ENCODE results near the gene RBP3.

RBP3 gene

GRCh38 chr10:47349941-47350371, 1.8 kb downstream of the RBP3 start:
- no peak overlapping the region for H3K4me3 ChIP-seq (ENCODE audit: low read depth, low read length)
- no peaks in the 10 kb centered on the region for H3K79me2 ChIP-seq (ENCODE audit: control insufficient read depth, insufficient read depth, low read length, unreplicated experiment)
- no peak overlapping the region for H2AFZ ChIP-seq (ENCODE audit: low read length, unreplicated experiment)

DNA sequence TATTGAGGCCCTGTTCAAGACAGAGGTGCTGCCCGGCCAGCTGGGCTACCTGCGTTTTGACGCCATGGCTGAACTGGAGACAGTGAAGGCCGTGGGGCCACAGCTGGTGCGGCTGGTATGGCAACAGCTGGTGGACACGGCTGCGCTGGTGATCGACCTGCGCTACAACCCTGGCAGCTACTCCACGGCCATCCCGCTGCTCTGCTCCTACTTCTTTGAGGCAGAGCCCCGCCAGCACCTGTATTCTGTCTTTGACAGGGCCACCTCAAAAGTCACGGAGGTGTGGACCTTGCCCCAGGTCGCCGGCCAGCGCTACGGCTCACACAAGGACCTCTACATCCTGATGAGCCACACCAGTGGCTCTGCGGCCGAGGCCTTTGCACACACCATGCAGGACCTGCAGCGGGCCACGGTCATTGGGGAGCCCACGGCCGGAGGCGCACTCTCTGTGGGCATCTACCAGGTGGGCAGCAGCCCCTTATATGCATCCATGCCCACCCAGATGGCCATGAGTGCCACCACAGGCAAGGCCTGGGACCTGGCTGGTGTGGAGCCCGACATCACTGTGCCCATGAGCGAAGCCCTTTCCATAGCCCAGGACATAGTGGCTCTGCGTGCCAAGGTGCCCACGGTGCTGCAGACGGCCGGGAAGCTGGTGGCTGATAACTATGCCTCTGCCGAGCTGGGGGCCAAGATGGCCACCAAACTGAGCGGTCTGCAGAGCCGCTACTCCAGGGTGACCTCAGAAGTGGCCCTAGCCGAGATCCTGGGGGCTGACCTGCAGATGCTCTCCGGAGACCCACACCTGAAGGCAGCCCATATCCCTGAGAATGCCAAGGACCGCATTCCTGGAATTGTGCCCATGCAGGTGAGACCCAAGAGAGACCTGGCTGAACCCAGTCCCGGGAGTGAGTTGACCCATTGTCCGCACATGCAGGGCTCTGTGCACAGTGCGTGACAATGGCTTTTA, 2.8 kb downstream of the RBP3 start:
- no peaks in the 10 kb centered on the region for H3K79me2 ChIP-seq (ENCODE audit: control insufficient read depth, insufficient read depth, low read length, unreplicated experiment)
- H3K27me3 ChIP-seq (ENCODE audit: insufficient read depth, low read length): peaks cover 8% of the 10 kb centered on the region; the same call in 1 of the 2 replicates

More at GRCh38 chr10:47349941-47350371, 1.8 kb downstream of the RBP3 start:
- Histone ChIP-seq H3K36me3 (ENCODE audit: insufficient read depth, low read length) (no peaks in the 10 kb centered on the region), H3K27ac (ENCODE audit: low read depth, low read length) (no peak overlapping the region), H3K27me3 (ENCODE audit: insufficient read depth, low read length) (peaks cover 18% of the 10 kb centered on the region), H3K4me1 (ENCODE audit: control insufficient read depth, insufficient read depth, low read length, unreplicated experiment) (no peaks in the 10 kb centered on the region)

DNA sequence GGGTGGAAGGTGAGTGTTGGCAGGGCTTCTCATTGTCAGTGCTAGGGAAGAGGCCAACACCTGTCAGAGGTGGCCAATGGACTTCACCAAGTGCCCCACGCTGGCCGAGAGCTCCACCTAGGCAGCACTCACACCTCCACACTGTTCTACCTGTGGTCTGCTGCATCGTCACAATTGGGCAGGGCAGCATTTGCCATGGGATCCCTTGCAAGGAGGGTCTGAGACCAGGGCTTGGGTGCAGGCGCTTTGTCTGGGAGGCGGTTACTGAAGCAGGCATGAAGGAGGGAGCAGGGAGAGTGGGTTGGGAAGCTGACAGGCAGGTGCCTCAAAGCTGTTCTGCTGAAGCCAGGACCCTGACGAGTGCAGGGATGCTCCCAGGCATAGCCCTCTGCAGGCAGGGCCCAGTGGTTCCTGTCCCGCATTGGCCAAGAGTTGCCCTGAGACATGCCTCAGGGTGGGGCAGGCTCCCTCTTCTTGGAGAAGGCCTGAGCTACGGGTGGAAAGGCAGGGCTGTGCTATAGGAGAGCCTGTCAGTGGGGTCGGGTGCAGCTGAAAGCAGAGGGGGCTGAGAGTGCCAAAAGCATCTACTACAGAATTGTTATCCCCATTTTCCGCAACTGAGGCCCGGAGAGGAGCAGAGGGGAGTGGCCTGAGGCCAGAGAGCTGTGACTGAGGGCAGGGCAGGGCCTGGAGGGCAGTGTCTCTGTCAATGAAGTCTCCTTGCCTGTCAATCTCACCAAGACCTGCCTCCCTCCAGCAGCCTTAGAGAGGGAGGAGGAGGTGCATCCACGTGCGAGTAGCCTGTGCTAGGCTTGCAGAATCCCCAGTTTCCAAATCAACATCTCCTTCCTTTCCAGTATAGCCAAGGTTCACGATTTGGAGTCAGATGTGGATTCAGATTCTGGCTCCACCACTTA, 4.0 kb downstream of the RBP3 start:
- 0 out of 2 replicates have a peak, but pooled peaks cover 2% of the 10 kb centered on the region for H3K27me3 ChIP-seq (ENCODE audit: insufficient read depth, low read length)
- H2AFZ ChIP-seq (ENCODE audit: low read length, unreplicated experiment): no peak overlapping the region
- H3K79me2 ChIP-seq (ENCODE audit: control insufficient read depth, insufficient read depth, low read length, unreplicated experiment): no peaks in the 10 kb centered on the region
- no peaks in the 10 kb centered on the region for H3K4me1 ChIP-seq (ENCODE audit: control insufficient read depth, insufficient read depth, low read length, unreplicated experiment)
- H3K36me3 ChIP-seq (ENCODE audit: insufficient read depth, low read length): no peaks in the 10 kb centered on the region
- no peak overlapping the region for H3K27ac ChIP-seq (ENCODE audit: low read depth, low read length)
- H3K4me3 ChIP-seq (ENCODE audit: low read depth, low read length): no peak overlapping the region

More for the DNA sequence above, 2.8 kb downstream of the RBP3 start:
- no peaks in the 10 kb centered on the region for H3K4me1 ChIP-seq (ENCODE audit: control insufficient read depth, insufficient read depth, low read length, unreplicated experiment)
- H3K27ac ChIP-seq (ENCODE audit: low read depth, low read length): no peak overlapping the region
- no peaks in the 10 kb centered on the region for H3K36me3 ChIP-seq (ENCODE audit: insufficient read depth, low read length)
- H2AFZ ChIP-seq (ENCODE audit: low read length, unreplicated experiment): no peak overlapping the region
- no peak overlapping the region for H3K4me3 ChIP-seq (ENCODE audit: low read depth, low read length)

GRCh38 chr10:47353351-47353750, 5.2 kb downstream of the RBP3 start:
- no peaks in the 10 kb centered on the region for H3K79me2 ChIP-seq (ENCODE audit: control insufficient read depth, insufficient read depth, low read length, unreplicated experiment)
- no peak overlapping the region for H3K27ac ChIP-seq (ENCODE audit: low read depth, low read length)
- no peaks in the 10 kb centered on the region for H3K36me3 ChIP-seq (ENCODE audit: insufficient read depth, low read length)
- 0 out of 2 replicates have a peak, but pooled peaks cover 2% of the 10 kb centered on the region for H3K27me3 ChIP-seq (ENCODE audit: insufficient read depth, low read length)
- H3K4me1 ChIP-seq (ENCODE audit: control insufficient read depth, insufficient read depth, low read length, unreplicated experiment): no peaks in the 10 kb centered on the region
- H3K4me3 ChIP-seq (ENCODE audit: low read depth, low read length): no peak overlapping the region
- no peak overlapping the region for H2AFZ ChIP-seq (ENCODE audit: low read length, unreplicated experiment)

DNA sequence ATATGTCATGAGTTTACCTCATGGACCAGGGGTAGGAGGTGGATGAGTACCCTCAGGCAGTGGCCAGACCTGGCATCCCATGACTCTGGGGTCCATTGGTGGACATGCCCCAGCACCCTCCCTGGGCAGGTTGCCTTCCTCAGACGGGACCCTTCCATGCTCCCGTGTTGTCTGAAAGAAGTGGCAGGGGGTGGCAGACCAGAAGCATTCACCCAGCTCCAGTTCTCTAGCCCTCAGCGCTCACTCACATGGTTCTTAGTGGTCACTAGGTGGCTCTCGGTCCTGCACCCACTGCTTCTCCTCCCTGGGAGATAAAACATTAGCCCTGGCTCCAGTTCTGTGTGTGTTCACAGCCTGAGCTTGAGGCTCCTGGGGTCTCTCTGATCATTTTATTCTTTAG, 6.0 kb downstream of the RBP3 start:
- Histone ChIP-seq H3K27ac (ENCODE audit: low read depth, low read length) (no peak overlapping the region), H2AFZ (ENCODE audit: low read length, unreplicated experiment) (no peak overlapping the region), H3K4me3 (ENCODE audit: low read depth, low read length) (no peak overlapping the region), H3K79me2 (ENCODE audit: control insufficient read depth, insufficient read depth, low read length, unreplicated experiment) (no peaks in the 10 kb centered on the region), H3K27me3 (ENCODE audit: insufficient read depth, low read length) (0 out of 2 replicates have a peak, but pooled peaks cover 2% of the 10 kb centered on the region), H3K36me3 (ENCODE audit: insufficient read depth, low read length) (no peaks in the 10 kb centered on the region), H3K4me1 (ENCODE audit: control insufficient read depth, insufficient read depth, low read length, unreplicated experiment) (no peaks in the 10 kb centered on the region)

GRCh38 chr10:47354900-47355299, 6.7 kb downstream of the RBP3 start:
- no peak overlapping the region for H3K4me3 ChIP-seq (ENCODE audit: low read depth, low read length)
- no peak overlapping the region for H2AFZ ChIP-seq (ENCODE audit: low read length, unreplicated experiment)
- no peaks in the 10 kb centered on the region for H3K36me3 ChIP-seq (ENCODE audit: insufficient read depth, low read length)

GRCh38 chr10:47356708-47357107, 8.5 kb downstream of the RBP3 start:
- H3K4me3 ChIP-seq (ENCODE audit: low read depth, low read length): no peak overlapping the region
- H3K27ac ChIP-seq (ENCODE audit: low read depth, low read length): no peak overlapping the region
- H2AFZ ChIP-seq (ENCODE audit: low read length, unreplicated experiment): no peak overlapping the region
- no peaks in the 10 kb centered on the region for H3K27me3 ChIP-seq (ENCODE audit: insufficient read depth, low read length)
- H3K79me2 ChIP-seq (ENCODE audit: control insufficient read depth, insufficient read depth, low read length, unreplicated experiment): no peaks in the 10 kb centered on the region
- no peaks in the 10 kb centered on the region for H3K36me3 ChIP-seq (ENCODE audit: insufficient read depth, low read length)
- H3K4me1 ChIP-seq (ENCODE audit: control insufficient read depth, insufficient read depth, low read length, unreplicated experiment): no peaks in the 10 kb centered on the region

More at GRCh38 chr10:47354900-47355299, 6.7 kb downstream of the RBP3 start:
- Histone ChIP-seq H3K27ac (ENCODE audit: low read depth, low read length) (no peak overlapping the region), H3K79me2 (ENCODE audit: control insufficient read depth, insufficient read depth, low read length, unreplicated experiment) (no peaks in the 10 kb centered on the region), H3K4me1 (ENCODE audit: control insufficient read depth, insufficient read depth, low read length, unreplicated experiment) (no peaks in the 10 kb centered on the region), H3K27me3 (ENCODE audit: insufficient read depth, low read length) (0 out of 2 replicates have a peak, but pooled peaks cover 2% of the 10 kb centered on the region)

GRCh38 chr10:47357131-47357582, 9.0 kb downstream of the RBP3 start:
- H3K4me1 ChIP-seq (ENCODE audit: control insufficient read depth, insufficient read depth, low read length, unreplicated experiment): no peaks in the 10 kb centered on the region
- no peaks in the 10 kb centered on the region for H3K27me3 ChIP-seq (ENCODE audit: insufficient read depth, low read length)
- H2AFZ ChIP-seq (ENCODE audit: low read length, unreplicated experiment): no peak overlapping the region
- no peaks in the 10 kb centered on the region for H3K79me2 ChIP-seq (ENCODE audit: control insufficient read depth, insufficient read depth, low read length, unreplicated experiment)
- no peak overlapping the region for H3K4me3 ChIP-seq (ENCODE audit: low read depth, low read length)
- H3K36me3 ChIP-seq (ENCODE audit: insufficient read depth, low read length): no peaks in the 10 kb centered on the region
- H3K27ac ChIP-seq (ENCODE audit: low read depth, low read length): no peak overlapping the region

- Histone ChIP-seq H3K36me3 (ENCODE audit: insufficient read depth, low read length) (no peaks in the 10 kb centered on the region), H2AFZ (ENCODE audit: low read length, unreplicated experiment) (no peak overlapping the region), H3K27ac (ENCODE audit: low read depth, low read length) (no peak overlapping the region), H3K79me2 (ENCODE audit: control insufficient read depth, insufficient read depth, low read length, unreplicated experiment) (no peaks in the 10 kb centered on the region), H3K4me3 (ENCODE audit: low read depth, low read length) (no peak overlapping the region), H3K4me1 (ENCODE audit: control insufficient read depth, insufficient read depth, low read length, unreplicated experiment) (no peaks in the 10 kb centered on the region), H3K27me3 (ENCODE audit: insufficient read depth, low read length) (no peaks in the 10 kb centered on the region)
Measured at GRCh38 chr10:47357911-47358310, 9.7 kb downstream of the RBP3 start.

DNA sequence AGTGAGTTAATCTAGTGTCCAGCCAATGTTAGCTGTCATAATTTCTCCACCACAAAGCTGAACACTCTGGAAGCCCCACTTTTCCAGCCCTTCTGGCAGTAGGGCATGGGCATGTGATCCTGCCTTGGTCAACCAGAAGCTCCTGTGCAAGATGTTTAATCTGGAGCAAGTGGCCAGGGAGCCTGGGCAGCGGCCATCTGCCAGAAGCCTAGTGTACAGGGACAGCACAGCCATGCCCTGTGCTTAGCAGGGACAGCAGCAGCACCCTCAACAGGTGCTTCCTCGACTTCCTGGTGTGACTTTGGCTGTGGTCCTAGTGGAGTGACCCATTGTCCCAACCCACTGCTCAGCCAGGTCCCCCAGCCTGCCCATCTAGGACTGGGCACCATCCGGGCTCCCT, 10.3 kb downstream of the RBP3 start:
- H3K36me3 ChIP-seq (ENCODE audit: insufficient read depth, low read length): no peaks in the 10 kb centered on the region
- H3K4me1 ChIP-seq (ENCODE audit: control insufficient read depth, insufficient read depth, low read length, unreplicated experiment): no peaks in the 10 kb centered on the region
- no peak overlapping the region for H2AFZ ChIP-seq (ENCODE audit: low read length, unreplicated experiment)
- no peak overlapping the region for H3K27ac ChIP-seq (ENCODE audit: low read depth, low read length)
- H3K4me3 ChIP-seq (ENCODE audit: low read depth, low read length): no peak overlapping the region
- no peaks in the 10 kb centered on the region for H3K27me3 ChIP-seq (ENCODE audit: insufficient read depth, low read length)
- H3K79me2 ChIP-seq (ENCODE audit: control insufficient read depth, insufficient read depth, low read length, unreplicated experiment): no peaks in the 10 kb centered on the region

Data from ACC112 (cell line).